Measurements from ENCODE around the gene PRDM4.

- no peak for TF ChIP-seq GATA2 (IDR thresholded peaks at IDR 0.05; ENCODE audit: low read depth, low read length)
- TF ChIP-seq GATA3 (IDR thresholded peaks at IDR 0.05; ENCODE audit: low read depth, low read length): no peak
Observed at GRCh38 chr12:107767466-107767865, 6.5 kb upstream of the PRDM4 start.

All from SH-SY5Y (cell line).